ENCODE results near the gene TCEAL3.
A peak's percentile ranks its signal among the peaks of the same experiment; 100 is the strongest.

TCEAL3 gene

DNA sequence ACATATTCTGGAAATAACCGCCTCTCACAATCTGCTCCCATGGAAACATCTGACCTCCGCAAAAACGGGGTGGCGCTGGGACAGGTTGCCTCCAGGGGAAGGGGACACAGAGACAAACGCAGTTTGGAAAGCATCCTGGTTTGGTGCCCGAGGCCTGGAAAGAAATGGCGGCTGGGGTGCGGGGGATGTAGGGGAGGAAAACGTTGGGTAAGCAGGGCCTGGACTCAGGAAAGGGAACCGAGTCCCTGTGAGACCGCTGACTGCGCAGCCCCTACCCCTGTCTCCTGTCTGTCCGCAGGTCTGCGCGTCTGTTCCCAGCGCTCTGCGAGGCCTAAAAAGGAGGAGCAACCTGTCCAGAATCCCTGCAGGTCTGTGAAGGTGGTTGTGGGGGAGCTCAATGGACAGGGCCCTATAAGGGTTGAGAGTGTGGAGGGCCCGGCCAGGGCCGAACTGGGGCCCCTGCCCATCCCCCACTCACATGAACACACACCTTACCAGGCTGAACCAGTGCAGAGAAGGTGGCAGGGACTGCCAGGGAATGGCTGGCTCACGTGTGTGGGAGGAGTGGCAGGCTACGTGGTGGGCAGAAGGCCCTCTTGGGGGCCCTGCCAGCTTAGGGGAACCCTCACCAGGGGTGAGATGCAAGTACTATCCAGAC is 672 bp downstream of the TCEAL3 start:
- no peak for DNase-seq (ENCODE audit: low spot score in 2 of 2)
- H3K27me3 Mint-ChIP-seq = no peaks in the 10 kb centered on the region
- peaks cover 2% of the 10 kb centered on the region for H3K36me3 Mint-ChIP-seq
- ATAC-seq (ENCODE audit: low read depth) = peak; percentile 10
- H3K9me3 Mint-ChIP-seq = no peaks in the 10 kb centered on the region
- H3K4me3 Mint-ChIP-seq = peak overlapping the region; percentile 81
- H3K4me1 Mint-ChIP-seq = peaks cover 9% of the 10 kb centered on the region
- H3K27ac Mint-ChIP-seq = peak overlapping the region; percentile 87

DNA sequence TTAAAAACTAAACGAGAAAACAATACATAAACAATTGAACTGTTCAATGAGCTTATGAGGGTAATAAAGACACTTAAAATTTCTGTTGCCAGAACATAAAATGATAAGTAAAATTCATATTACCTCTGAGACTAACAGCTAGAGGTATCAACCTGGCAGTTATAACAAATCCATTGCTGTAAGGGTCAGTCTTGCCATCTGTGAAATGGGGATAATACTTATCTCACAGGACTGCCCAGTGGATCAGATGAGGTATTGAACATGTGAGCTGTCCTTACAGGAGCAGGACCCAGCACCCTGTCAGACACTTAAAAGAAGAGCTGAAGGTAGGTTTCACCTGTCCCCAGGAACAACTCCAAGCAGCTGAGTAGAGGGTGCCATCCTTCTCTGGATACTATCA is 2.5 kb downstream of the TCEAL3 start:
- ATAC-seq (ENCODE audit: low read depth) (no peak), DNase-seq (ENCODE audit: low spot score in 2 of 2) (no peak)
- Mint-ChIP-seq H3K36me3 (peaks cover 3% of the 10 kb centered on the region), H3K4me1 (peaks cover 9% of the 10 kb centered on the region), H3K27me3 (no peaks in the 10 kb centered on the region), H3K9me3 (no peaks in the 10 kb centered on the region), H3K27ac (no peak overlapping the region), H3K4me3 (no peak overlapping the region)

DNA sequence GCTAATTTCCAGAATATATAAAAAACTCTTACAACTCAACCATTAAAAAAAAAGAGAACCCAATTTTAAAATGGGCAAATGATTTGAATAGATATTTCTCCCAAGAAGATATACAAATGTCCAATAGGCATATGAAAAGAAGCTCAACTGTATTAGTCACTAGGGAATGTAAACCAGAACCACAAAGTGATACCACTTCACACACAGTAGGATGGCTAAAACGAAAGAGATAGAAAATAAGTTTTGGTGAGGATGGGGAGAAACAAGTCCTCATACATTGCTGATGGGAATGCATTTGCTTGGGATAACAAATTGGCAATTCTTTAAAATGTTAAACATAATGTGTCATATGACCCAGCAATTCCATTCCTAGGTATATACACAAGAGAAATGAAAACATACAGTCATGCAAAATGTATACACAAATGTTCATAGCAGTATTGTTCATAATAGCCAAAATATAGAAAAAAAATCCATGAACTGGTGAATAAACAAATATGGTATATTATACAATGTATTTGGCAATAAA is 5.7 kb downstream of the TCEAL3 start:
- Mint-ChIP-seq H3K27me3 (no peaks in the 10 kb centered on the region), H3K4me1 (peaks cover 2% of the 10 kb centered on the region), H3K27ac (no peak overlapping the region), H3K9me3 (no peaks in the 10 kb centered on the region), H3K4me3 (no peak overlapping the region), H3K36me3 (peaks cover 3% of the 10 kb centered on the region)
- ATAC-seq (ENCODE audit: low read depth) (no peak), DNase-seq (ENCODE audit: low spot score in 2 of 2) (no peak)

DNA sequence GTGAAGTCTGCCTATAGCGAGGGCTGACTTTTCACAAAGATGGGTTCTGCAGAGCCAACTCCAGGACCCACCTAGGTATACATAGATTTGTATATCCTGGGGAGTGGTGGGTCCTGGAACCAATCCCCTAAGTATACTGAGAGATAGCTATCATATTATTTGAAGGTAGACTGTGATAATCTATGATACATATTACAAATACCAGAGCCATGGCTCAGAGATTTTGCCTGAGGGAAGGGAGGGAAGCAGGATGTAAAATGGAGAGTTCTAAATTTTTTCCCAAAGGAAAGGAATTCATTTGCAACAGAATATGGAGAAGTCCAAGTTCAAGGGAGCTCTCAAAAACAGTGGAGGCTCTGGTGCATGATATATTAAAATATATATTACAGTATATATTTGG is 7.2 kb downstream of the TCEAL3 start:
- Mint-ChIP-seq H3K27ac (no peak overlapping the region), H3K36me3 (peaks cover 1% of the 10 kb centered on the region), H3K4me3 (no peak overlapping the region), H3K9me3 (no peaks in the 10 kb centered on the region), H3K27me3 (no peaks in the 10 kb centered on the region), H3K4me1 (no peaks in the 10 kb centered on the region)
- ATAC-seq (ENCODE audit: low read depth) (no peak), DNase-seq (ENCODE audit: low spot score in 2 of 2) (no peak)

DNA sequence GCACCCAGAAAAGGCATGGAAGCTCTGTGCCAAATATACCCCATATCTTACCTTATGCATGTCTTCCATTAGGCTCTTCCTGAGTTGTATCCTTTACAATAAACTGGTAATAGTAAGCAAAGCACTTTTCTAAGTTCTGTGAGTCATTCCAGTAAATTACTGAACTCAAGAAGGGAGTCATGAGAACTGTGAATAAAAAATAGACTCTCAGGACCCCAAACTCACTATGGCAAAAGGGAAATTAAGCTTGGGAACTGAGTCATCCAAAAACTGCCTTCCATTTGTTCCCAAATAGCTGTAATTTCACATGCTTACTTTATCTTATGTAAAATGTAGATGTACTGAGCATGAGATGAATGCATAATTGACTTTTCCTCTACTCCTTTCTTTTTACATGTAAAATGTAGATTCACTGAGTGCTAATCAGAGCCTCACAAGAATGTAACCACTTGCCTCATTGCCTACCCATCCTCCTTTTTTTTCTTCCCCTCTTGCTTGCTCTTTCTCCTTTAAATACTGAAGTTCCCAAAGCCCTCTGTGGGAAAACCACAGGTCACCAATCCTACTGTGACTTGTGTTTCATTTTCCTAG is 8.1 kb downstream of the TCEAL3 start:
- no peak for ATAC-seq (ENCODE audit: low read depth)
- H3K4me3 Mint-ChIP-seq = no peak overlapping the region
- DNase-seq (ENCODE audit: low spot score in 2 of 2) = no peak
- H3K27me3 Mint-ChIP-seq = no peaks in the 10 kb centered on the region
- H3K27ac Mint-ChIP-seq = no peak overlapping the region
- H3K9me3 Mint-ChIP-seq = no peaks in the 10 kb centered on the region
- H3K36me3 Mint-ChIP-seq = peaks cover 1% of the 10 kb centered on the region
- H3K4me1 Mint-ChIP-seq = no peaks in the 10 kb centered on the region

DNA sequence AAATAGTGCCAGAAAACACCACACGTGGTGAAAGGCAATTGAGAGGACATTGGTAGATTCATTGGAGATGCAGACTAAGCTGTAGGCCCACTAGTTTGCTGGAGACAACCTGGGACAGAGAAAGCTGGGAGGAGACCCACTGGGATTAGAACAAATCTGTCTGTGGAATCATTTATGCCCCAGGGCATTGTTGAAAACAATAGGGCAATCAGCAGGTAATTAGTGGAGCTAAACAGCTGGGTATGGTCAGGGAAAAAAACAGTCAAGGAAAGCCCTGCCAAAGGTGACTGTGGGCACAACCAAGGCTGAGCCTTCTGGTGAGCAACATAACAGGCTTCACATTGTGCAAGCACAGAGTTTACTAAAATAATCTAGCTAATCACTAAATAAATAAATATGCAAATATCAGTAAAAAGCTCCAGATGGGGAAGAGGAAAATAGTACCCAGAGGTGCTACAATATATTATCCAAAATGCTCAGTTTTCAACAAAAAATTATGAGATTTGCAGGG is 9.0 kb downstream of the TCEAL3 start:
- no peaks in the 10 kb centered on the region for H3K27me3 Mint-ChIP-seq

DNA sequence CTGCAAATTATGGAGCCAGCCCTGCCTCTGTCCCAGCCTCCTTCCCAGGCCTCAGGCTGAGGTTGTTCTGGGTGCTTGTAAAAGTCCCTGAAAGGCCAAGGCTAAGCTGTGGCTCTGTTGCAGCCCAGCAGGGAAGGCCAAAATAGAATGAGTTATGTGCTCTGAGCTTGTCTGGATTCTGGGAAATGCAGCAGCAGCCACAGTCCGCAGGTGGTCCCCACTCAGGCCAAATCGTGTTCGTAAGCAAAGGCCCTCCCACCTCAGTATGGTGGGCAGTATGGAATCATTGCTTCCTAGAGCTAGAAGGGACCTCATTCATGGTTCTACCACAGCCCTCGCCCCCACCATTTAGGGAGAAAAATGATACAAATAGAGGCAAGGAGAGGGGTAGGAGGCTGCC is 16.3 kb downstream of the TCEAL3 start:
- H3K27me3 Mint-ChIP-seq = no peaks in the 10 kb centered on the region

More for the DNA sequence above, 9.0 kb downstream of the TCEAL3 start:
- Mint-ChIP-seq H3K36me3 (peaks cover 1% of the 10 kb centered on the region), H3K4me3 (no peak overlapping the region), H3K9me3 (no peaks in the 10 kb centered on the region), H3K27ac (no peak overlapping the region), H3K4me1 (no peaks in the 10 kb centered on the region)
- DNase-seq (ENCODE audit: low spot score in 2 of 2) (no peak), ATAC-seq (ENCODE audit: low read depth) (no peak)

DNA sequence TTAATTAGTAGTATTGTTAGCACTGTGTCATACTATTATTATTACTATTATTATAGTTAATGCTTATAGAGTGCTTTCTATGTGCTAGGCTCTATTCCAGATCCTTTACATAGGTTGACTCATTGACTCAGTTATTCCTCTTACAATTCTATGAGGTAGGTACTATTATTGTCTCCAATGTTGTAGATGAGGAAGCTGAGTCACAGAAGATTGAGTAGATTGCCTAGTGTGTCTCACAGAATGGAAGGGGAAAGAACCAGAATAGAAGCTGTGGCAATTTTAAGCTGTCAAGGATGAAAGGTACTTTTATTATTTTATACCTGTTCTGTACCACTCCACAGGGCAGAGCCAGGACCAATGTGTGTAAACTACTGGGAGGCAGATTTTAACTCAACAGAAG is 19.1 kb downstream of the TCEAL3 start:
- ATAC-seq (ENCODE audit: low read depth) (no peak), DNase-seq (ENCODE audit: low spot score in 2 of 2) (no peak)
- Mint-ChIP-seq H3K27ac (peak overlapping the region; percentile 75), H3K9me3 (no peaks in the 10 kb centered on the region), H3K36me3 (no peaks in the 10 kb centered on the region), H3K4me1 (peaks cover 12% of the 10 kb centered on the region), H3K4me3 (no peak overlapping the region), H3K27me3 (no peaks in the 10 kb centered on the region)

More for the DNA sequence above, 16.3 kb downstream of the TCEAL3 start:
- H3K27ac Mint-ChIP-seq = no peak overlapping the region
- H3K9me3 Mint-ChIP-seq = no peaks in the 10 kb centered on the region
- H3K36me3 Mint-ChIP-seq = no peaks in the 10 kb centered on the region
- peaks cover 4% of the 10 kb centered on the region for H3K4me1 Mint-ChIP-seq
- no peak overlapping the region for H3K4me3 Mint-ChIP-seq
- no peak for DNase-seq (ENCODE audit: low spot score in 2 of 2)
- ATAC-seq (ENCODE audit: low read depth) = no peak

DNA sequence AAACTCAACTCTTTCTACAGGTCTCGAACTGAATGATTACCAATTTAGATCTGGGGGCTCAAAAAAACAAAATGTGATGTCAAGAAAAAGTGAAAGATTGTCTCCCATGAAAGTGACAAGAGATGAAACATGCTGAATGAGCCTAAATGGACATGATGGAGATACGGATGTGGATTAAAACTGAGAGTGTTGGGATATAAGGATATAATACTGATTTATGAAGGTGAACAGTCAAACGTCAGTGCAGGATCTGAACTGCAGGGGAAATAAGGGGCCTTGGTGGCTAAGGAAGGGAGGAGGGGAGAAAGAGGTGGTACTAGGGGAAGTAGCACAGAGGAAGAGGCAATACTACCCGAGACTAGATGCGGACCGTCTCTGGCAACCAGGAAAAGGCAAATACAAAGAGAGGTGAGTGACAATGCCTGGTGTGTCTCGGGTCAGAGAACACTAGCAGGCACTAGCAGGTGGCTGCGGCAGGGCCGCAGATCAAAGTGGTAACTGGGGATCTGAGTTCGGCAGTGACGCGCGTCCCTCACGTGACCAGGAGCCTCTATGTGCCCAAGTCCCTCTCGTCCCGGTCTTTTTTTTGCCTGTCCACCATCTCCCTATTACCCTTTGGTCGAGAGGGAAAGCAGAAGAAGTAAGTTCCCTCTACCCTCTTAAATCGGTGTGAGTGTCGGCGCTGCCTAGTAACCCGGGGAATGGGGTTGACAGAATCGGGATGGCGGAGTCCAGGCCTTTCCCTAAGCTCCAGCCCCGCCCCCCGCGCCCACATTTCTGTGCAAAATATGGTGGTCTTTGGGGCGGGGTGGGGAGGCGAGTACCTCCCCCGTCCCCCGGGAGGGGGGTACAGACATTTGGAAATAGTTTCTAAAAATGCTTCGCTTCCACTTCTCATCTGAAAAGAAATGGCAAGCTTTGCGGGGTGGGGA is 20.9 kb downstream of the TCEAL3 start, which contains the start of gene TCEAL1:
TSS of gene TCEAL1 (plus strand) at position 590 of the 932 bp plus-strand sequence. CDS start 942 bp downstream, outside the sequence.
- Mint-ChIP-seq H3K4me1 (peaks cover 12% of the 10 kb centered on the region), H3K36me3 (no peaks in the 10 kb centered on the region), H3K27ac (peak within 1 kb of the TSS; percentile 91), H3K27me3 (no peaks in the 10 kb centered on the region), H3K4me3 (peak within 1 kb of the TSS; percentile 88), H3K9me3 (no peaks in the 10 kb centered on the region)
- DNase-seq (ENCODE audit: low spot score in 2 of 2) (peak in 1 of 2 donors; percentile 27), ATAC-seq (ENCODE audit: low read depth) (peak; percentile 84)

DNA sequence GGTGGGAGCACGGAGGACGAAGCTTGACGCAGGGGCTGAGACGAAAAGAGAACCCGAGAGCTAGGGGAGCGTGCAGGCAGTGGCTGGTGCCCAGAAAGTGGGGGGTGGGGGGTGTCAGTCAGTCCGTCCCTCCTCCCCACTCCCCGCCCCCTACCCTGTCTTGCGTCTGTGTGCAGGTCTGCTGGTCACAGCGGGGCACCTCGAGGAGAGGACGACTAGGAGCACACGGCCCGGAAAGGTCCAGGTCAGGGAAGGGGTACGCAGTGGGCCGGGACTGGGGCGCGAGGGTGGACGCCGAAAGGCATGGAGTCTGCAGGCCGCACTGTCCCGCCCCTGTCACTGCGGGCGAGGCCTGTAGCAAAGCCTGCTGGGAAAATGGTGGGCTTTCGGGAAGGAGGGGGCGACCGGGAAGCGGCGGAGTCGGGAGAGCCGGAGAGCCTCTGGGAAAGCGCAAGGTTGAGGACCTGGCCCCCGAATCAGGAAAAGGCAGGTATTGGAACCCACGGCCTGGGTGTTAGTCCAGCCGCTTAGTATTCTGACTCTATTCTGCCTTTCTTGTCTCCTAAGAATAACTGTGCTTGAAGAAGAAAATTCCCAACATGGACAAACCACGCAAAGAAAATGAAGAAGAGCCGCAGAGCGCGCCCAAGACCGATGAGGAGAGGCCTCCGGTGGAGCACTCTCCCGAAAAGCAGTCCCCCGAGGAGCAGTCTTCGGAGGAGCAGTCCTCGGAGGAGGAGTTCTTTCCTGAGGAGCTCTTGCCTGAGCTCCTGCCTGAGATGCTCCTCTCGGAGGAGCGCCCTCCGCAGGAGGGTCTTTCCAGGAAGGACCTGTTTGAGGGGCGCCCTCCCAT is 21.8 kb downstream of the TCEAL3 start:
- Mint-ChIP-seq H3K36me3 (no peaks in the 10 kb centered on the region), H3K4me3 (peak overlapping the region; percentile 88), H3K27me3 (no peaks in the 10 kb centered on the region), H3K27ac (peak overlapping the region; percentile 91), H3K9me3 (no peaks in the 10 kb centered on the region), H3K4me1 (peaks cover 12% of the 10 kb centered on the region)
- DNase-seq (ENCODE audit: low spot score in 2 of 2) (no peak), ATAC-seq (ENCODE audit: low read depth) (peak; percentile 47)

DNA sequence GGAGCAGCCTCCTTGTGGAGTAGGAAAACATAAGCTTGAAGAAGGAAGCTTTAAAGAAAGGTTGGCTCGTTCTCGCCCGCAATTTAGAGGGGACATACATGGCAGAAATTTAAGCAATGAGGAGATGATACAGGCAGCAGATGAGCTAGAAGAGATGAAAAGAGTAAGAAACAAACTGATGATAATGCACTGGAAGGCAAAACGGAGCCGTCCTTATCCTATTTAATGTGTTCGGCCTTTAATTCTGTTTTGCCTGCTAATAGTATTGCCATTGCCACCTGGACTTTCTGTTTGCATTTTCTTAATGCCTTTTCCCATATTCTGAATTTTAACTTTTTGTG is 22.4 kb downstream of the TCEAL3 start:
- Mint-ChIP-seq H3K4me1 (peaks cover 12% of the 10 kb centered on the region), H3K9me3 (no peaks in the 10 kb centered on the region), H3K4me3 (peak overlapping the region; percentile 88), H3K27ac (no peak overlapping the region), H3K36me3 (no peaks in the 10 kb centered on the region), H3K27me3 (no peaks in the 10 kb centered on the region)
- DNase-seq (ENCODE audit: low spot score in 2 of 2) (no peak), ATAC-seq (ENCODE audit: low read depth) (no peak)

DNA sequence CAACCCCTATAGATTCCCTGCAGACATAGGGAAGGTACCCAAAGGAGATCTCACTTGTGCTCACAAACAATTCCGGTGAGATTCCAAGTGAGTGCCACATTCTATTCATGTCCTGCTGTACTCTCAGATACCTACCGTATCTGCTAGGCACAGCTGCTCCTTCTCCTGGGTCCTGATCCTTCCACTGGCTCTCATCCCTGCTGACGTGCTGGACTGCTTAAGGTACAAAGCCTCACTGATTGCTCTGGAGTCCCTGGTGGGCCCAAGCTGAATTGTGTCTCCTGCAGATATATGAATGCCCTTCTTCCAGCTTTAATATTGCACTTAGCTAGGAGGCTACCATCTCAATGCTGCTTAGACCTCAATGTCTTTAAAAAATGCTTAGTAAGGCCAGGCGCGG is 23.4 kb downstream of the TCEAL3 start:
- H3K4me1 Mint-ChIP-seq = peaks cover 12% of the 10 kb centered on the region
- no peak overlapping the region for H3K4me3 Mint-ChIP-seq
- H3K9me3 Mint-ChIP-seq = no peaks in the 10 kb centered on the region
- H3K36me3 Mint-ChIP-seq = no peaks in the 10 kb centered on the region
- ATAC-seq (ENCODE audit: low read depth) (no peak), DNase-seq (ENCODE audit: low spot score in 2 of 2) (no peak)
- no peaks in the 10 kb centered on the region for H3K27me3 Mint-ChIP-seq
- H3K27ac Mint-ChIP-seq = no peak overlapping the region

DNA sequence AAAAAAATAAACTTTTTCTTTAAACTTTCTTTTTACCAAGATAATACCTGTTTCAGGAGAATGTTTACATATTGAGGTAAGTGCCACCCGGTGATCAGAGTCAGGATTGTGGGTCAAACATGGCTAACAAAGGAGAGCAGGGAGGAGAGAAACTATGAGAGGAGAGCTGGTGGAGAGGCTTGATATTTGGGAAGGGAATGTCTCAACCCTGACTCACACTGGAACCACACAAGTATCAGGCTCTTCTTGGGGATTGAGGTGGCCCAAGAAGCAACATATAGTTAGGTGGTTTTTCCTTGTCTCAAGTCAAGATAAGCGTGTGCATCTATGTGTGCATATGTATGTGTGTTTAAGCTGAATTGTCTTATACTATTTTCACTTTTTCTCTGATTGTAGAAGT is 27.7 kb downstream of the TCEAL3 start:
- Mint-ChIP-seq H3K27me3 (no peaks in the 10 kb centered on the region), H3K9me3 (no peaks in the 10 kb centered on the region), H3K4me1 (no peaks in the 10 kb centered on the region), H3K27ac (no peak overlapping the region), H3K36me3 (no peaks in the 10 kb centered on the region), H3K4me3 (no peak overlapping the region)
- ATAC-seq (ENCODE audit: low read depth) (no peak), DNase-seq (ENCODE audit: low spot score in 2 of 2) (no peak)
